Epithelial cell of esophagus (primary cell): ENCODE data around the gene CBY1.

ENCODE experiments used
- DNase-seq: peaks from one replicate; pipeline ENCODE4 v3.0.0; 2010; ENCODE audit warnings: low read depth
- H3K4me3 ChIP-seq: 2 replicates; pipeline ENCODE4 v1.5.1; 2011; ENCODE audit warnings: mild to moderate bottlenecking, low read length, control low read depth
- CTCF ChIP-seq: IDR thresholded peaks from 2 replicates; pipeline ENCODE4 v1.5.1; 2011; ENCODE audit warnings: low read depth, mild to moderate bottlenecking, low read length, control low read depth, inconsistent platforms; ENCODE audit not compliant: insufficient read depth; ENCODE audit errors: missing control alignments

The CBY1 gene

GRCh38 chr22:38674888-38675287 lies 18.4 kb downstream of the CBY1 start:
- H3K4me3 ChIP-seq = no peak overlapping the region
- no peak for DNase-seq
- no peak for TF ChIP-seq CTCF

- no peak for DNase-seq
- TF ChIP-seq CTCF = no peak
- no peak overlapping the region for H3K4me3 ChIP-seq
Observed at GRCh38 chr22:38675833-38676232, 19.4 kb downstream of the CBY1 start.

GRCh38 chr22:38681582-38682335 lies 25.3 kb downstream of the CBY1 start, which contains the start of gene TOMM22:
Gene TOMM22, plus strand, starts transcription at chr22:38681957. Its CDS starts 22 bp downstream, at chr22:38681979.
- DNase-seq = peak; percentile 91
- peak; percentile 13 for TF ChIP-seq CTCF

GRCh38 chr22:38684895-38685294 lies 28.5 kb downstream of the CBY1 start:
- H3K4me3 ChIP-seq = no peak overlapping the region
- no peak for DNase-seq
- no peak for TF ChIP-seq CTCF

More at GRCh38 chr22:38681582-38682335, 25.3 kb downstream of the CBY1 start, which contains the start of gene TOMM22:
- peak within 1 kb of the TSS; percentile 99 for H3K4me3 ChIP-seq

GRCh38 chr22:38685761-38686160 lies 29.3 kb downstream of the CBY1 start:
- H3K4me3 ChIP-seq = no peak overlapping the region
- no peak for DNase-seq
- no peak for TF ChIP-seq CTCF

- TF ChIP-seq CTCF = no peak
- no peak overlapping the region for H3K4me3 ChIP-seq
- no peak for DNase-seq
Observed at GRCh38 chr22:38689651-38690050, 33.2 kb downstream of the CBY1 start.

- DNase-seq = no peak
- H3K4me3 ChIP-seq = no peak overlapping the region
- TF ChIP-seq CTCF = no peak
Observed at GRCh38 chr22:38694049-38694448, 37.6 kb downstream of the CBY1 start.
